COLO668 (cell line): Measurements from ENCODE around the gene EHD2.
"Not testable (repeated sequence)": the region's sequence is repeated elsewhere in the genome, so short reads cannot be mapped to it uniquely, and the experiment has no call there.

ENCODE experiments used
- DNase-seq: peaks from one replicate; lab custom pipeline; 2025; ENCODE audit not compliant: unreplicated experiment; lab: John Stamatoyannopoulos, UW

Gene EHD2

GRCh38 chr19:47714339-47714738, 1.1 kb downstream of the EHD2 start:
- no peak for DNase-seq

GRCh38 chr19:47714855-47715254, 1.6 kb downstream of the EHD2 start:
- DNase-seq, result not testable (repeated sequence)

- no peak for DNase-seq
These were observed 3.2 kb downstream of the EHD2 start for GRCh38 chr19:47716270-47716937.

GRCh38 chr19:47718415-47719046, 5.3 kb downstream of the EHD2 start:
- not testable (repeated sequence) for DNase-seq

- peak; percentile 3 for DNase-seq
These were observed 6.0 kb downstream of the EHD2 start for GRCh38 chr19:47719047-47719859.

- DNase-seq, result no peak
These were observed 7.6 kb downstream of the EHD2 start for GRCh38 chr19:47720669-47721422.

- DNase-seq, result no peak
These were observed 10.3 kb downstream of the EHD2 start for GRCh38 chr19:47723581-47723940.

DNA sequence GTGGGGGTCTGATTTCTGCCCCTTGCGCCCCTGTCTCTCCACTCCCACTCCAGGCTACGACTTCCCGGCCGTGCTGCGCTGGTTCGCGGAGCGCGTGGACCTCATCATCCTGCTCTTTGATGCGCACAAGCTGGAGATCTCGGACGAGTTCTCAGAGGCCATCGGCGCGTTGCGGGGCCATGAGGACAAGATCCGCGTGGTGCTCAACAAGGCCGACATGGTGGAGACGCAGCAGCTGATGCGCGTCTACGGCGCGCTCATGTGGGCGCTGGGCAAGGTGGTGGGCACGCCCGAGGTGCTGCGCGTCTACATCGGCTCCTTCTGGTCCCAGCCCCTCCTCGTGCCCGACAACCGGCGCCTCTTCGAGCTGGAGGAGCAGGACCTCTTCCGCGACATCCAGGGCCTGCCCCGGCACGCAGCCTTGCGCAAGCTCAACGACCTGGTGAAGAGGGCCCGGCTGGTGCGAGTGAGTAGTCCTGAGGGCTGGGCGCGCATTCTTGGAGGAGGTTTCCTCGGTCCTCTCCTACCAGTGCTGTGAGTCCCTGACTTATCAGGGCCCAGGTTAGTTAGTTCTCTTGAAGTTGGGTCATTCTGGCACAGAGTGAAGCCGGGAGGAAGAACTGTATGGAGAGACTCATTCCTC, 12.7 kb downstream of the EHD2 start:
- no peak for DNase-seq

DNA sequence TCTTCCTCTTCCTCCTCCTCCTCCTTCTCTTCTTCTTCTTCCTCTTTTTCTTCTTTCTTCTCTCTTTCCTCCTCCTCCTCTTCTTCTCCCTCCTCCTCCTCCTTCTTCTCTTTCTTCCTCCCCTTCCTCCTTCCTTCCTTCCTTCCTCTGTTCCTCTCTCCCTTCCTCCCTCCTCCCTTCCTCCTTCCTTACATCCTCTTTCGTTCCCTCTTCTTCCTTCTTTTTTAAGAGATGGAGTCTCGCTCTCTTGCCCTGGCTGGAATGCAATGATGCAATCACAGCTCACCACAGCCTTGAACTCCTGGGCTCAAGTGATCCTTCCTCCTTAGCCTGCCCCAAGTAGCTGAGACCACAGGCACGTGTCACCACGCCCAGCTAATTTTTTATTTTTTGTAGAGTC, 13.2 kb downstream of the EHD2 start:
- DNase-seq, result no peak

GRCh38 chr19:47728295-47728694, 15.1 kb downstream of the EHD2 start:
- not testable (repeated sequence) for DNase-seq

GRCh38 chr19:47729468-47729798, 16.2 kb downstream of the EHD2 start:
- DNase-seq, result no peak

- DNase-seq, result no peak
These were observed 16.7 kb downstream of the EHD2 start for GRCh38 chr19:47729799-47730520.

DNA sequence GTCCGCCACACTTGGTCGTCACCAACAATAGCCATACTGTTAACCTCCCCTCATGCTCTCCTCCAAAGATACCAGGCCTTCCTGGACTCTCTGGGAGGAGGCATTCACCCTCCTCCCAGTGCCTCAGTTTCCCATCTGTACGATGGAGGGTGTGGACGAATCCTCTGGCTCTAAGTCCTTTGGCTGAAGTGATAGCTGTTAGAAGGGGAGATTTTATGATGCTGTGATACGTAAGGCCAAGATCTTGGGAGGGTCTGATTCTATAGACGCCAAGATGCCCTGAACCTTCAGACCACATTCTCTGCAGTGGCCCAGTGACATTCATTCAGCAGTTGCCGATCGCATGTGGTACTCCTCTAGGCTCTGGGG, 17.3 kb downstream of the EHD2 start:
- no peak for DNase-seq

- no peak for DNase-seq
These were observed 17.7 kb downstream of the EHD2 start for GRCh38 chr19:47730910-47731309.

GRCh38 chr19:47735131-47735530, 21.9 kb downstream of the EHD2 start:
- DNase-seq, result no peak

- DNase-seq, result no peak
These were observed 27.8 kb downstream of the EHD2 start for GRCh38 chr19:47740866-47741519.

DNA sequence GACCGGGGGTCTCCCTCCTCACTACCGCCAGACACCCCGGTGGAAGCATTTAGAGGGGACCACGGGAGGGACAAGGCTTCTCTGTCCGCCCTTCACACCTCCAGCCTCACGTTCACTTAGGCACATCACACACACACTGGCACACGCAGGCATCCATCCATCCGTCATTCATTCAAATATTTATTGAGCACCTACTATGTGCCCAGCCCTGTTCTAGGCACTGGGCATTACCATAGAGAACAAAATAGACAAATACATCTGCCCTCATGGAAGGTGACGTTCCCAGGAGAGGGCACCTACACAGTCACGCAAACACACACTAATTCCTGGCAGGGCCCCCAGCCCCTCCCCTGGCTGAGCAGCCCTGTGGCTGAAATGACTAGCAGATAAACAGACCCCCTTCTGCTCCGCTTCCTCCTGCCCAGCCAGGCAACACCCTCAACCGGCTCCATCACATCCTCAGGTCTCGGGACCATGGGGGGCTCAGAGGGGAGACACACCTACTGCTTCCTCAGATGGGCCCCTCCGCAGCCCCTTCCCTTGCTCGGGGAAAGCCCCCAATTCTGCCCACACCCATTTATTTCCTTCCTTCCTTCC, 28.4 kb downstream of the EHD2 start:
- no peak for DNase-seq

DNA sequence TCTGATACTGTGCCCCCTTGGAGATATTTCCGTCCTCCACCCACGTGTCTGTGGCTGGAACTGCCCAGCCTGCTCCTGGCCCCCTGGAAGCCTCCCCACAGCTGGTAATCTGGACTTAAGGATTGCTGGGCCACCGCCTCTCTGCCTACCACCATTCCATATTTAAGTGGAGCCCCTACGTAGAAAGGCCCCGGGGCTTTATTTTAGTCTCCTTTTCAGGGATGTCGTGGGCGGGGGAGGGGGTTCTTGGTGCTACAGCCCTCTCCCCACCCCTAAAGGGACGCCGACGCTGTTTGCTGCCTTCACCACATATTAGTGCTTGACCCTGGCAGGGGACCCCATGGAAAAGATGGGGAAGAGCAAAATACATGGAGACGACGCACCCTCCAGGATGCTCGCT, 29.4 kb downstream of the EHD2 start:
- DNase-seq, result no peak
